ENCODE measurements around the gene FBXW12.

Gene FBXW12

DNA sequence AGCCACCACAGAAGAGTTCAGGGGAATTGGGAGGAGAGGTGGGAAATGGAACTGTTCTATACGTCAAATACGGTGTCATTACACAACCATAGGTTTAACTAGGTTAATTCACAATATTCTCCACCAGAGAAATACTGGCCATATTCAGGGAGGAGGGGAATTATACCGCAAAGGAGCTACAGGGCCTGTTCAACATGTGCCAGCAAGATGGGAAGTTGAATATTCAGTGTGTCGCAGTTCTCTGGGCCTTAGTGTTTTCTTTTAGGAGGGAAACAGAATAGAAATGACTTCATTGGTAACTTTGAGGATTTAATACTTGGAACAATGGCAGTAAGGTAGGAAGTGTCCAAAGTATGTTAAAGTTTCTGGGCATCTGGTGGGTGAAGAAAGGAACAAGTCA is 18.0 kb upstream of the FBXW12 start:
- Histone ChIP-seq H3K36me3 (ENCODE audit: low read length) (no peaks in the 10 kb centered on the region), H3K27me3 (ENCODE audit: low read length) (no peaks in the 10 kb centered on the region), H3K27ac (ENCODE audit: low read depth, low read length) (no peak overlapping the region)

GRCh38 chr3:48356419-48356818 is 15.6 kb upstream of the FBXW12 start:
- TF ChIP-seq, protein P1, sequence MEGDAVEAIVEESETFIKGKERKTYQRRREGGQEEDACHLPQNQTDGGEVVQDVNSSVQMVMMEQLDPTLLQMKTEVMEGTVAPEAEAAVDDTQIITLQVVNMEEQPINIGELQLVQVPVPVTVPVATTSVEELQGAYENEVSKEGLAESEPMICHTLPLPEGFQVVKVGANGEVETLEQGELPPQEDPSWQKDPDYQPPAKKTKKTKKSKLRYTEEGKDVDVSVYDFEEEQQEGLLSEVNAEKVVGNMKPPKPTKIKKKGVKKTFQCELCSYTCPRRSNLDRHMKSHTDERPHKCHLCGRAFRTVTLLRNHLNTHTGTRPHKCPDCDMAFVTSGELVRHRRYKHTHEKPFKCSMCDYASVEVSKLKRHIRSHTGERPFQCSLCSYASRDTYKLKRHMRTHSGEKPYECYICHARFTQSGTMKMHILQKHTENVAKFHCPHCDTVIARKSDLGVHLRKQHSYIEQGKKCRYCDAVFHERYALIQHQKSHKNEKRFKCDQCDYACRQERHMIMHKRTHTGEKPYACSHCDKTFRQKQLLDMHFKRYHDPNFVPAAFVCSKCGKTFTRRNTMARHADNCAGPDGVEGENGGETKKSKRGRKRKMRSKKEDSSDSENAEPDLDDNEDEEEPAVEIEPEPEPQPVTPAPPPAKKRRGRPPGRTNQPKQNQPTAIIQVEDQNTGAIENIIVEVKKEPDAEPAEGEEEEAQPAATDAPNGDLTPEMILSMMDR (IDR thresholded peaks at IDR 0.05; ENCODE audit: insufficient read depth, low read length, poor library complexity, severe bottlenecking) = no peak
- TF ChIP-seq EZH2phosphoT487 (conservative IDR thresholded peaks at IDR 0.05; ENCODE audit: low read length) = no peak
- peaks cover 4% of the 10 kb centered on the region; the same call in 1 of the 2 replicates for H3K36me3 ChIP-seq (ENCODE audit: low read length)

More for the DNA sequence above, 18.0 kb upstream of the FBXW12 start:
- Histone ChIP-seq H3K4me3 (ENCODE audit: insufficient read depth, low read length, poor library complexity, severe bottlenecking) (no peak overlapping the region), H3K4me2 (ENCODE audit: low read depth, low read length, poor library complexity, severe bottlenecking) (no peak overlapping the region), H3K9ac (ENCODE audit: low read length) (no peak overlapping the region), H3F3A (ENCODE audit: insufficient read depth) (no peaks in the 10 kb centered on the region), H2AFZ (ENCODE audit: low read depth, low read length, severe bottlenecking) (no peak overlapping the region), H4K20me1 (ENCODE audit: low read depth, low read length) (no peaks in the 10 kb centered on the region), H3K79me2 (ENCODE audit: insufficient read depth, low read length) (no peaks in the 10 kb centered on the region), H3K9me2 (replicated peaks; ENCODE audit: insufficient read depth, low read length) (no peaks in the 10 kb centered on the region), H3K9me3 (ENCODE audit: insufficient read depth, low read length) (peaks cover 19% of the 10 kb centered on the region; the same call in 1 of the 2 replicates)
- TF ChIP-seq, protein P1 (IDR thresholded peaks at IDR 0.05; ENCODE audit: insufficient read depth, low read length, poor library complexity, severe bottlenecking) = no peak
- no peak for TF ChIP-seq EZH2phosphoT487 (conservative IDR thresholded peaks at IDR 0.05; ENCODE audit: low read length)

DNA sequence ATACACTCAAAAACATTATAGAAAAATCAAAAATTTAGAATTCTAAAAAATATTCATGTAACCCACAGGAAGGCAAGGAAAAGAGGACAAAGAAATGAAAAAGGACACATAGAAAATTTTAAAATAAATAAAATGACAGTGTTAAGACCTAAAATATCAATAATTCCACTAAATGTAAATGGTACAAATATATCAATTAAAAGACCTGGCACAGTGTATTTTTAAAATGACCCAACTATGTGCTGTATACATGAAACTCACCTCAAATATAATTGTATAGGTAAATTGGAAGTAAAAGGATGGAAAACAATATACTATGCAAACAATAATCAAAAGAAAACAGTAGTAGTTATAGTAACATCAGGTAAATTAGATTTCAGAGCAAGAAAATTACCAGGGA is 10.1 kb upstream of the FBXW12 start:
- Histone ChIP-seq H3F3A (ENCODE audit: insufficient read depth) (no peaks in the 10 kb centered on the region), H3K27ac (ENCODE audit: low read depth, low read length) (no peak overlapping the region), H3K9ac (ENCODE audit: low read length) (no peak overlapping the region), H3K79me2 (ENCODE audit: insufficient read depth, low read length) (no peaks in the 10 kb centered on the region), H3K9me3 (ENCODE audit: insufficient read depth, low read length) (peaks cover 17% of the 10 kb centered on the region; the same call in 1 of the 2 replicates), H3K4me2 (ENCODE audit: low read depth, low read length, poor library complexity, severe bottlenecking) (no peak overlapping the region), H3K4me3 (ENCODE audit: insufficient read depth, low read length, poor library complexity, severe bottlenecking) (no peak overlapping the region), H2AFZ (ENCODE audit: low read depth, low read length, severe bottlenecking) (no peak overlapping the region), H3K36me3 (ENCODE audit: low read length) (peaks cover 4% of the 10 kb centered on the region; the same call in 1 of the 2 replicates), H3K27me3 (ENCODE audit: low read length) (0 out of 2 replicates have a peak, but pooled peaks cover 3% of the 10 kb centered on the region), H3K9me2 (replicated peaks; ENCODE audit: insufficient read depth, low read length) (no peaks in the 10 kb centered on the region), H4K20me1 (ENCODE audit: low read depth, low read length) (no peaks in the 10 kb centered on the region)
- no peak for TF ChIP-seq EZH2phosphoT487 (conservative IDR thresholded peaks at IDR 0.05; ENCODE audit: low read length)
- TF ChIP-seq, protein P1 (IDR thresholded peaks at IDR 0.05; ENCODE audit: insufficient read depth, low read length, poor library complexity, severe bottlenecking) = no peak

More at GRCh38 chr3:48356419-48356818, 15.6 kb upstream of the FBXW12 start:
- H4K20me1 ChIP-seq (ENCODE audit: low read depth, low read length) = no peaks in the 10 kb centered on the region
- 0 out of 2 replicates have a peak, but pooled peaks cover 3% of the 10 kb centered on the region for H3K27me3 ChIP-seq (ENCODE audit: low read length)
- H3K9ac ChIP-seq (ENCODE audit: low read length) = no peak overlapping the region
- no peak overlapping the region for H3K4me3 ChIP-seq (ENCODE audit: insufficient read depth, low read length, poor library complexity, severe bottlenecking)
- H3K79me2 ChIP-seq (ENCODE audit: insufficient read depth, low read length) = no peaks in the 10 kb centered on the region
- no peaks in the 10 kb centered on the region for H3K9me2 ChIP-seq (replicated peaks; ENCODE audit: insufficient read depth, low read length)
- H3K4me2 ChIP-seq (ENCODE audit: low read depth, low read length, poor library complexity, severe bottlenecking) = no peak overlapping the region
- H3K27ac ChIP-seq (ENCODE audit: low read depth, low read length) = no peak overlapping the region
- H3K9me3 ChIP-seq (ENCODE audit: insufficient read depth, low read length) = peaks cover 19% of the 10 kb centered on the region; the same call in 1 of the 2 replicates
- H3F3A ChIP-seq (ENCODE audit: insufficient read depth) = no peaks in the 10 kb centered on the region
- H2AFZ ChIP-seq (ENCODE audit: low read depth, low read length, severe bottlenecking) = no peak overlapping the region

Data from SU-DHL-6 (cell line).